Osteoblast (primary cell): Measurements from ENCODE around the gene SLC25A21. TPM values are rescaled to one million over a fixed set of nuclear protein-coding genes. Genes with fewer than 3 reads are reported as not detected.
A peak's percentile ranks its signal among the peaks of the same experiment; 100 is the strongest.

Experiments
- DNase-seq: peaks from one replicate; pipeline ENCODE4 v3.0.0; 2011; ENCODE audit warnings: low spot score, mixed read lengths; ENCODE audit not compliant: insufficient read length; ENCODE audit errors: missing footprints
- H2AFZ ChIP-seq: 2 replicates; pipeline ENCODE4 v1.6.0; 2011; ENCODE audit warnings: mild to moderate bottlenecking, low read length
- H3K27ac ChIP-seq: 2 replicates; pipeline ENCODE4 v1.5.1; 2011; ENCODE audit warnings: mild to moderate bottlenecking, low read depth, low read length, moderate library complexity
- H3K27me3 ChIP-seq: 2 replicates; pipeline ENCODE4 v1.6.0; 2012; ENCODE audit warnings: mild to moderate bottlenecking, control low read depth, inconsistent platforms, low read length, moderate library complexity; ENCODE audit not compliant: insufficient read depth
- H3K36me3 ChIP-seq: 2 replicates; pipeline ENCODE4 v1.5.1; 2011; ENCODE audit warnings: mild to moderate bottlenecking, low read length, control low read depth, moderate library complexity; ENCODE audit not compliant: insufficient read depth
- H3K4me1 ChIP-seq: 2 replicates; pipeline ENCODE4 v1.5.1; 2011; ENCODE audit warnings: mild to moderate bottlenecking, low read length, control low read depth, moderate library complexity; ENCODE audit not compliant: insufficient read depth
- H3K4me2 ChIP-seq: 2 replicates; pipeline ENCODE4 v1.6.0; 2011; ENCODE audit warnings: mild to moderate bottlenecking, low read length; ENCODE audit not compliant: insufficient read depth
- H3K4me3 ChIP-seq: fragments of 200-600 bp; sonication (generic); 3 replicates; pipeline ENCODE4 v1.5.1; 2012; ENCODE audit warnings: mild to moderate bottlenecking, low read length, inconsistent platforms; ENCODE audit not compliant: insufficient read depth
- H3K79me2 ChIP-seq: 2 replicates; pipeline ENCODE4 v1.6.0; 2012; ENCODE audit warnings: mild to moderate bottlenecking, low read length, control low read depth, inconsistent platforms; ENCODE audit not compliant: insufficient read depth
- H3K9me3 ChIP-seq: 2 replicates; pipeline ENCODE4 v1.5.1; 2011; ENCODE audit warnings: low read depth, low read length, control low read depth
- H4K20me1 ChIP-seq: 2 replicates; pipeline ENCODE4 v1.6.0; 2012; ENCODE audit warnings: mild to moderate bottlenecking, low read length, control low read depth; ENCODE audit not compliant: insufficient read depth
- total RNA-seq: library from RNA; depleted of rRNA; stranded (reverse); fragments of >200 nt; gene quantifications from 2 replicates; pipeline ENCODE4 v1.2.3, GENCODE V29; 2012
- TF ChIP-seq, protein P1 (sequence below): IDR thresholded peaks from 2 replicates; pipeline ENCODE4 v1.5.1; 2011; ENCODE audit warnings: mild to moderate bottlenecking, low read depth, low read length, moderate library complexity; ENCODE audit errors: extremely low read depth

SLC25A21 gene
- total RNA-seq, 1 donor, result 0.72 TPM

GRCh38 chr14:36684946-36685345 is 487.5 kb downstream of the SLC25A21 start:
- no peak overlapping the region for H2AFZ ChIP-seq
- no peak overlapping the region for H3K4me2 ChIP-seq
- H4K20me1 ChIP-seq, result no peaks in the 10 kb centered on the region
- H3K4me1 ChIP-seq, result no peaks in the 10 kb centered on the region
- no peaks in the 10 kb centered on the region for H3K36me3 ChIP-seq
- TF ChIP-seq, protein P1, sequence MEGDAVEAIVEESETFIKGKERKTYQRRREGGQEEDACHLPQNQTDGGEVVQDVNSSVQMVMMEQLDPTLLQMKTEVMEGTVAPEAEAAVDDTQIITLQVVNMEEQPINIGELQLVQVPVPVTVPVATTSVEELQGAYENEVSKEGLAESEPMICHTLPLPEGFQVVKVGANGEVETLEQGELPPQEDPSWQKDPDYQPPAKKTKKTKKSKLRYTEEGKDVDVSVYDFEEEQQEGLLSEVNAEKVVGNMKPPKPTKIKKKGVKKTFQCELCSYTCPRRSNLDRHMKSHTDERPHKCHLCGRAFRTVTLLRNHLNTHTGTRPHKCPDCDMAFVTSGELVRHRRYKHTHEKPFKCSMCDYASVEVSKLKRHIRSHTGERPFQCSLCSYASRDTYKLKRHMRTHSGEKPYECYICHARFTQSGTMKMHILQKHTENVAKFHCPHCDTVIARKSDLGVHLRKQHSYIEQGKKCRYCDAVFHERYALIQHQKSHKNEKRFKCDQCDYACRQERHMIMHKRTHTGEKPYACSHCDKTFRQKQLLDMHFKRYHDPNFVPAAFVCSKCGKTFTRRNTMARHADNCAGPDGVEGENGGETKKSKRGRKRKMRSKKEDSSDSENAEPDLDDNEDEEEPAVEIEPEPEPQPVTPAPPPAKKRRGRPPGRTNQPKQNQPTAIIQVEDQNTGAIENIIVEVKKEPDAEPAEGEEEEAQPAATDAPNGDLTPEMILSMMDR, result no peak
- no peak for DNase-seq
- H3K9me3 ChIP-seq, result no peaks in the 10 kb centered on the region
- H3K4me3 ChIP-seq, result no peak overlapping the region
- no peak overlapping the region for H3K27ac ChIP-seq
- H3K79me2 ChIP-seq, result no peaks in the 10 kb centered on the region
- no peaks in the 10 kb centered on the region for H3K27me3 ChIP-seq

- H3K4me3 ChIP-seq, result no peak overlapping the region
- H3K4me2 ChIP-seq, result no peak overlapping the region
- H4K20me1 ChIP-seq, result no peaks in the 10 kb centered on the region
- H3K9me3 ChIP-seq, result no peaks in the 10 kb centered on the region
- TF ChIP-seq, protein P1, result no peak
- no peaks in the 10 kb centered on the region for H3K4me1 ChIP-seq
- no peaks in the 10 kb centered on the region for H3K27me3 ChIP-seq
- H2AFZ ChIP-seq, result peak overlapping the region; percentile 42
- no peaks in the 10 kb centered on the region for H3K79me2 ChIP-seq
- no peaks in the 10 kb centered on the region for H3K36me3 ChIP-seq
- DNase-seq, result no peak
- H3K27ac ChIP-seq, result no peak overlapping the region
Observed at GRCh38 chr14:36683083-36683724, 489.2 kb downstream of the SLC25A21 start.

- H3K4me3 ChIP-seq, result no peak overlapping the region
- H3K27me3 ChIP-seq, result no peaks in the 10 kb centered on the region
- TF ChIP-seq, protein P1, result no peak
- no peaks in the 10 kb centered on the region for H3K4me1 ChIP-seq
- no peaks in the 10 kb centered on the region for H3K79me2 ChIP-seq
- no peaks in the 10 kb centered on the region for H3K36me3 ChIP-seq
- no peak overlapping the region for H2AFZ ChIP-seq
- H3K27ac ChIP-seq, result no peak overlapping the region
- H3K9me3 ChIP-seq, result no peaks in the 10 kb centered on the region
- no peak for DNase-seq
- no peak overlapping the region for H3K4me2 ChIP-seq
- no peaks in the 10 kb centered on the region for H4K20me1 ChIP-seq
Observed at GRCh38 chr14:36682338-36682737, 490.1 kb downstream of the SLC25A21 start.

- peak; percentile 53 for DNase-seq
- Histone ChIP-seq H3K4me1 (no peaks in the 10 kb centered on the region), H2AFZ (no peak overlapping the region), H3K27me3 (no peaks in the 10 kb centered on the region), H3K36me3 (no peaks in the 10 kb centered on the region), H3K9me3 (no peaks in the 10 kb centered on the region), H3K4me3 (no peak overlapping the region), H3K27ac (no peak overlapping the region), H3K79me2 (no peaks in the 10 kb centered on the region), H3K4me2 (no peak overlapping the region), H4K20me1 (no peaks in the 10 kb centered on the region)
- TF ChIP-seq, protein P1, result no peak
Observed at GRCh38 chr14:36676236-36676635, 496.2 kb downstream of the SLC25A21 start.
